ENCODE results near the gene ZFP69B.

The ZFP69B gene

DNA sequence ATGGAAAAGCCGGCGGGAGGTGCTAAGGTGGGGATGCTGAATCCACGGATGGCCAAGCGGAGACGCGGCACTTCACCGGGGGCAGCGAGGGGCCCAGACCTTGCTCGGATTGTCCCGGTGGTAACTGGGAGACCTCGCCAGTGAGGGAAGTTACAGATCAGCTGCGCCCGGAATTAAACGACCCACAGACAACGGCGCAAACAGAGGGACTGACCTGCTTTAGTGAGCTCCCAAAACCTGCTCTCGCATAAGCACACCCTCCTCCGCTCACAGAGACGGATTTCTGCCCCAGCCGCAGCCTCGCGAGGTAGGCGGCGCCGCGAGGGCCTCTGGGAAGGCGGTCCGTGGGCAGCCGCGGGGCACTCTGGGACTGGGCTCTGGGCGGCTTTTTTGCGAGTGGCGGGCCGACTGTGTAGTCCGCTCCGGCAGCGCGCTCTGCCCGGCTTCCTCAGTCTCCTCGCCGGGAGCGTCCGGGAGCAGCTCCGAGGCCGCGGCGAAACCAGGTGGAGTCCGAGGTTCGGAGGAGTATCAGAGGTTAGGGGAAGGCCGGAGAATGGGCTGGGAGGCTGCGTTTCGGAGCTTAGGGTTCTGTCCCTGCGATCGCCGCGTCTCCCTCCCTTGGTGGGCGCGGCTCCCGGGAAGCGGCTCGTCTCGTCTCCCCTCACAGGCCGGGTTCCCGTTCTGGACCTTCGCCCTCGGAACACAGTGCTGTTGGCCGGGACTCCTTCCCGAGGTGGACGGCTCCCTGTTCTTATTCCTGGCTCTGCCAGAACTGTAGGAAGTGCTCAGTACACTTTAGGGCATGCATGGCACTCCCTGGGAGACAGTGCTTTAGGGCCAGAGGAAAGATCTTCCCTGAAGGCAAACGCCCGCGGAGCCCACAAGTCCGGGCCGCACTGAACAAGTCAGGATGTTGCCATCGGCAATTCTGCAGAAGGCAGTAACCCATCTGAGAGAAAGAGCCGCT lies 58.4 kb downstream of the ZFP69B start, which contains the start of gene EXO5:
EXO5 (plus strand) TSS at position 393 of the 967 bp plus-strand sequence. CDS start 5,778 bp downstream, outside the sequence.
- Histone ChIP-seq H3K27ac (peak within 1 kb of the TSS in 20 of 21 experiments; percentile 14 to 87 (median 76)), H3K4me3 (peak within 1 kb of the TSS; percentile 48 to 74 (median 61))

Measured in skin epidermis (tissue), 12 donors.